ENCODE data around the gene NPTN.

Gene NPTN

DNA sequence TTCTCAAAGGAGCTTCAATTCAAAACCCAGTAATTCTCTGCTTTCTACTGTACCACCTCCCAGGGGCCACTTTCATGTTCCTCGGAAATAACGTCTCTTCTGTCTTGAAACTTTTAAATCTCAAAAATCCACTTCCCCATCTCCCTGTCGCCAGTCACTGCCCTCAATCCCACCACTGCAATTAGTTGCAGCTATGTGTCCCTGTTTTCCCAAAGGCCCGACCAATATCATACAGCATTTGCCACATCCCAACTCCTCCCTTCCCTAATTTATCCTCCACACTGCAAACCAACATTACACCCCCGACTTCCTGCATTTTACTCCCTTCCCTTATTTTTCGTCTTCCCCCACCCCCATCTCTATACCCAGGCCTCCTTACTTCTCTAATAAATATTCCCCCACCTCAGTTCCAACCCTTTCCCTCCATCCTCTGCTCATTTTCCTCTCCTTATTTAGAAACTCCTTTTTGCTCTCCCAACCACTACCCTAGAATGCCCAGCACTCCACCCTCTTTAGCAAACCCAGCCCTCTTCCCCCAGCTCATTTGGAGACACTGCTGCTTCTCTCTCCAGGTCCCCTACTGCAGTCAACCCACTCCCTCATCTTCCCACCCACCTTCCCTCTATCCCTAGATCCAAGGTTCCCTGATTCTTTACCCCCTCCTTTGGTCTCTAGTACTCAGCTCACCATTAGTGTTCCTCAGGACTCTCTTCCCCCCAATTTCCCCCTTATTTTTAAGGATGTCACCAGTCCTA, 1.1 kb downstream of the NPTN start:
- H3K27ac ChIP-seq (ENCODE audit: low read depth, low read length): peak overlapping the region; percentile 42; the same call in 1 of the 2 replicates
- H3K9me3 ChIP-seq (ENCODE audit: insufficient read depth, low read depth, low read length): no peaks in the 10 kb centered on the region
- H3K36me3 ChIP-seq (ENCODE audit: insufficient read depth, low read length): no peaks in the 10 kb centered on the region
- H3K27me3 ChIP-seq (ENCODE audit: insufficient read depth, low read length): no peaks in the 10 kb centered on the region
- peak overlapping the region; percentile 93 for H3K4me3 ChIP-seq (ENCODE audit: low read length)
- peaks cover 56% of the 10 kb centered on the region for H3K4me1 ChIP-seq (ENCODE audit: insufficient read depth, low read length)
- H3K9ac ChIP-seq (ENCODE audit: low read depth, low read length): peak overlapping the region; percentile 78
- whole genome bisulfite sequencing: 5% methylated on average over 6 of the region's 6 CpGs

DNA sequence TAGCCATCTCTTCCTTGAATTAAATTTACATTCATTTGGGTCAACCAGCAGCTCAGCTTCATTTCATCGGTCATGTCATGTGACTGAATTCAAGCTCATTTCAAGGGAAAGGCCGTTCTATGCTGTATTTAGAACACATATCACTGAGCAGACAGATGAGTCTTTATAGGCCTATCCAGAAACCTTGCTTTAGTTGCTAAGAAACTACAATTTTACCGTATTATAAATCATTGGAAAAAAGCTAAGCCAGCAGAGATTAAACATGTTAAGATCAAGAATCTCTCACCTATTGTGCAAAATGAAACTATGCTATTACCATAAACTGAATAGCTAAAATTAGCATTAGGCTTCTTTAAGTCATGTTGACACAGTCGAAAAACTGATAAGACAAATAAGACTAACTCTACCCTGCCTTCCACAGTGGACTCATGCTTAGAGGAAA, 2.2 kb downstream of the NPTN start:
- 57% methylated on average over 4 of the region's 4 CpGs for WGBS
- no peaks in the 10 kb centered on the region for H3K9me3 ChIP-seq (ENCODE audit: insufficient read depth, low read depth, low read length)
- H3K9ac ChIP-seq (ENCODE audit: low read depth, low read length): peak overlapping the region; percentile 6; the same call in 1 of the 2 replicates
- no peak overlapping the region for H3K27ac ChIP-seq (ENCODE audit: low read depth, low read length)
- H3K27me3 ChIP-seq (ENCODE audit: insufficient read depth, low read length): no peaks in the 10 kb centered on the region
- peak overlapping the region; percentile 93 for H3K4me3 ChIP-seq (ENCODE audit: low read length)
- no peaks in the 10 kb centered on the region for H3K36me3 ChIP-seq (ENCODE audit: insufficient read depth, low read length)
- H3K4me1 ChIP-seq (ENCODE audit: insufficient read depth, low read length): peaks cover 56% of the 10 kb centered on the region

DNA sequence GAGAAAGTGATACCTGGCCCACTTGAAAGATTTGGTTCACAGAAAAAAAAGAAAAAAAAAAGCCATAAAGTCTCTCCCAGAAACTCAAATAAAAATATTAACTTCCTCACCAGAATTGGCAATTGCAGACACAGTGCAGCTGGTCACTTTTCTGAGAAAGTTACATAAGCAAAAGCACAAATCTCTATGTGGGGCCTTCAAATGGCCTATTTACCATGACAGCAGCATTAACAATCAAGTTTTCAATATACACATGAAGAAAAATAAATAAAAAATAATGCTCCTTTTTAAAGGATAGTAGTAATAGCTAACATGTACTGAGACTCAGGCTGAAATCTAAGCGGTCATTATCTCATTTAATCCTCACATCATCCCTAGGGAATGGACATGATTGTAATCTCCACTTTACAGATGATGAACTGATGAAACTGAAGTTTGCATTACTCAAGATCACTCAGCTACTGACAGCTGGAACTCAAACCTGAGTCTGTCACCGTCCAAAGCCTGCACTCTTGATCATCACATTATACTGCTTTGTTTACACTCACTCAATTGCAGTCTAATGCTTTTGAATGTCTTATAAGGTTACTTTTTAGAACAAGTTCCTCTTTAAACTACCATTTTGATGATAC, 3.3 kb downstream of the NPTN start:
- Histone ChIP-seq H3K27ac (ENCODE audit: low read depth, low read length) (peak overlapping the region; percentile 16; the same call in 1 of the 2 replicates), H3K9ac (ENCODE audit: low read depth, low read length) (no peak overlapping the region), H3K27me3 (ENCODE audit: insufficient read depth, low read length) (no peaks in the 10 kb centered on the region), H3K4me1 (ENCODE audit: insufficient read depth, low read length) (peaks cover 62% of the 10 kb centered on the region), H3K9me3 (ENCODE audit: insufficient read depth, low read depth, low read length) (no peaks in the 10 kb centered on the region), H3K4me3 (ENCODE audit: low read length) (no peak overlapping the region), H3K36me3 (ENCODE audit: insufficient read depth, low read length) (no peaks in the 10 kb centered on the region)
- WGBS: 55% methylated on average over 2 of the region's 2 CpGs

DNA sequence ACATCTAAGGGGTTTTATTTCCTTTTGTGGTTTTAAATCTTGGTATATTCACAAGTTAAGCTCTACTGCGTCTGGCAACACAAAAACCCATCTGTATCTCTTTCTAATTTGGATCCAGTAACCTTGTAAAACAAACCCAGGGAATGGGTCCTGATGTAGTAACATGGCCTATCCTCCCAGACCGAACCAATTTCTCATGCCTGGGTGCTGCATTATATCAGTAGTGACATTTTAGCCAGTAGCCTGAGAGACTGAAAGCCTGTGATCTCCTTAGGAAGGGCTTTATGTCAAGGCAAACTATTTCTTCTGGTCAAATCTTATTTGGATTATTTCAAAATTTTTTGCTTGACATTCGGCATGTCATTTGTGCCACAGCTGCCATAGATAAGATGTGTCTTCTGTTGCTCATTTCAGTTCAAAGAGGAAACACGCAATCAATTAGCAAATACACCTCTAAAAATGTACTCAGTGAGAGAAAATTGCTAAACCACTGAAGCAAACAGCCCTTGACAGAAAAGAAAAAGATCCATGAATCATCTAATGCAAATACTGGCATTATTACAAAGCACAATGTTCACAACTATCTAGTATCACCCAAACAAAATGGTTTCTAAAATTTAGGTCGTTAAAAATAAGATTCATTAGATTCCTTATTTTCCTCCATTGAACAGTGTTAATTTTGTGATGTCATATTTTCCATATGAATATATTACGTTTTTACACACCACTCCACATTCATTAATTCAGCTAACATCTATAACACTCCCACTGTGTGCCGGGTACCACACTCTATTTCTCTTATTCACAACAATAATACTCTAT, 4.0 kb downstream of the NPTN start:
- H3K9me3 ChIP-seq (ENCODE audit: insufficient read depth, low read depth, low read length): no peaks in the 10 kb centered on the region
- no peak overlapping the region for H3K27ac ChIP-seq (ENCODE audit: low read depth, low read length)
- H3K4me3 ChIP-seq (ENCODE audit: low read length): no peak overlapping the region
- no peak overlapping the region for H3K9ac ChIP-seq (ENCODE audit: low read depth, low read length)
- WGBS: 84% methylated on average over 7 of the region's 7 CpGs
- peaks cover 68% of the 10 kb centered on the region for H3K4me1 ChIP-seq (ENCODE audit: insufficient read depth, low read length)
- no peaks in the 10 kb centered on the region for H3K27me3 ChIP-seq (ENCODE audit: insufficient read depth, low read length)
- H3K36me3 ChIP-seq (ENCODE audit: insufficient read depth, low read length): no peaks in the 10 kb centered on the region

DNA sequence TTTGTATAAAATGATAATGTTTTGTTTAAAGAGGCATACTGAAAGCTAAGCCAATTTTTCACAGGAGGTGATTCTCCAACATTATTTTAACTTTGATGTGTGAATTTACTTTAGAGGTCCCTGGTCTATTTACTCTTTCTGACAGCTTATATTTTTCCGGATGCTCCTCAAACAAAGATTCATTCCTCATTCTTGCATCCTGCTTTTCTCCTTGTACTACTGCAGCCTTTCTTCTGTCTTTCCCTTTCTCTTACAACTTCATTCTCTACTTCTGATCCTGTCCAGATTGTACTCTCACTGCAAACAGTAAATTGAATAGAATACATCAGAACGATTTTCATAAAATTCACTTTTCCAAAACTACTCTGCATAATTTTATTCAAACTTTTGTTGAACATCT, 5.1 kb downstream of the NPTN start:
- H3K4me1 ChIP-seq (ENCODE audit: insufficient read depth, low read length): peaks cover 70% of the 10 kb centered on the region
- 92% methylated on average over 2 of the region's 2 CpGs for WGBS
- H3K9ac ChIP-seq (ENCODE audit: low read depth, low read length): no peak overlapping the region

DNA sequence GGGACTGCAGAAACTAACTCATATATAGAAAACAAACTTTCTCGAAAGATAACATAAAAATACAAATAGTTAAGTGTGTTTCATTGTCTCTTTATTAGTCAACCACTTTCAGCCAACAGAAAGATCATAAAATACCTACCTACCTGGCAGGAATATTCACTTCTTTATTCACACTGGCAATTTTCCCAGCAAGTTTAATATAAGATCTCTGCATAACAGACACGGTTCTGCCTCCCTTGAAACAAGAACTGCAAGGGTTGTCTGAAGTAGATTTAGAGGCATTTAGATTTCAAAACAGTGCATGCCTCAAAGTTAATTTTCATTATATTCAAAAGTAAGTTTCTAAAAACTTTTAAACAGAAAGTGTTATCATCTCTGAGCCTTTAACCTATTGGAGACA, 7.1 kb downstream of the NPTN start:
- H3K27ac ChIP-seq (ENCODE audit: low read depth, low read length): no peak overlapping the region
- H3K27me3 ChIP-seq (ENCODE audit: insufficient read depth, low read length): no peaks in the 10 kb centered on the region
- peaks cover 81% of the 10 kb centered on the region for H3K4me1 ChIP-seq (ENCODE audit: insufficient read depth, low read length)
- no peaks in the 10 kb centered on the region for H3K36me3 ChIP-seq (ENCODE audit: insufficient read depth, low read length)
- no peaks in the 10 kb centered on the region for H3K9me3 ChIP-seq (ENCODE audit: insufficient read depth, low read depth, low read length)
- no peak overlapping the region for H3K4me3 ChIP-seq (ENCODE audit: low read length)
- H3K9ac ChIP-seq (ENCODE audit: low read depth, low read length): no peak overlapping the region
- 85% methylated on average over 1 of the region's 2 CpGs for WGBS

More for the DNA sequence above, 5.1 kb downstream of the NPTN start:
- H3K36me3 ChIP-seq (ENCODE audit: insufficient read depth, low read length): no peaks in the 10 kb centered on the region
- H3K27me3 ChIP-seq (ENCODE audit: insufficient read depth, low read length): no peaks in the 10 kb centered on the region
- no peak overlapping the region for H3K4me3 ChIP-seq (ENCODE audit: low read length)
- no peak overlapping the region for H3K27ac ChIP-seq (ENCODE audit: low read depth, low read length)
- H3K9me3 ChIP-seq (ENCODE audit: insufficient read depth, low read depth, low read length): no peaks in the 10 kb centered on the region

DNA sequence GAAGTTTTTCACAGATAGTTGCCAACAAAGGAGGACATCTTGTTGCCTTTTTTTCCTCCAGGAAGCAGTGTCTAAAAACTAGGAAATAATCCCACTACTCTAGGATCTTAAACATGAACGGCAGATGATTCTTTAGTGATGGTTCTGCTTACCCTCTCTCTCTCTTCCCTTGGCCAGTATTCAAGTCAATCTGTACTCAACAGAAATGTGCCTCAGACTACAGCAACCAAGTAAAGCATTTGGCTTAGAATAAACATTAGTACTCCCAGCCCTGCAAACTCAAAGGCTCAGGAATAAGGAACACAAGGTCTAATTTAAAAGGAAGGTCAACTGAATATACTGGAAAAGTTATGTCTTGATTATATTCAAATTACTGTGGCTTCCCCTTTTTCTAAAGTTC, 8.7 kb downstream of the NPTN start:
- H3K9me3 ChIP-seq (ENCODE audit: insufficient read depth, low read depth, low read length): no peaks in the 10 kb centered on the region
- H3K27ac ChIP-seq (ENCODE audit: low read depth, low read length): no peak overlapping the region
- WGBS: 89% methylated on average over 1 of the region's 1 CpG
- H3K27me3 ChIP-seq (ENCODE audit: insufficient read depth, low read length): no peaks in the 10 kb centered on the region
- no peak overlapping the region for H3K9ac ChIP-seq (ENCODE audit: low read depth, low read length)
- H3K36me3 ChIP-seq (ENCODE audit: insufficient read depth, low read length): no peaks in the 10 kb centered on the region
- H3K4me3 ChIP-seq (ENCODE audit: low read length): no peak overlapping the region
- H3K4me1 ChIP-seq (ENCODE audit: insufficient read depth, low read length): peaks cover 80% of the 10 kb centered on the region

DNA sequence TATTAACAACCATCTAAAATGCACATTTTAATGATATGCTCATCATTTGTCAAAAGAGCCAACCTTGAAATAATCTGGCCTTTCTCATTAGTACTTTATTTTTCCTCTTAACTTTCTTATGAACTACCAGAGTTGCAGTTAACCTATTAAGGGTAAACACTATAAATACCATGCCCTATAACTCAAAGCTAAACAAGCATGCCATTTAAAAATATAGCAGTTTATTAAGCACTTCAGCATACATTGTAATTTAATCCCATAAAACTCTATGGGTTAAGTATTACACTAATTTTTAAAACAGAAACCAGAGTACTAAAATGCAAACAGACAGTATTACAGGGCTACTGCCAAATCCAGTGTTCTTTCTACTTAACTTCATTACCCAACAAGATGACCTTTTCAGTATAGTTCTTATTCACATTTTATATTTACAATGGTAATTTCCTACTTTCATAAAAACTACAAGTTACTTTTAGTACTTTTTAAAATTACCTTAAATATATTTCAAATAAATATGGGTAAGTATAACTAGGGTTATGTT, 11.8 kb downstream of the NPTN start:
- no peaks in the 10 kb centered on the region for H3K36me3 ChIP-seq (ENCODE audit: insufficient read depth, low read length)
- no peak overlapping the region for H3K4me3 ChIP-seq (ENCODE audit: low read length)
- H3K9ac ChIP-seq (ENCODE audit: low read depth, low read length): no peak overlapping the region
- H3K4me1 ChIP-seq (ENCODE audit: insufficient read depth, low read length): peaks cover 82% of the 10 kb centered on the region
- H3K27ac ChIP-seq (ENCODE audit: low read depth, low read length): no peak overlapping the region
- no peaks in the 10 kb centered on the region for H3K9me3 ChIP-seq (ENCODE audit: insufficient read depth, low read depth, low read length)
- H3K27me3 ChIP-seq (ENCODE audit: insufficient read depth, low read length): no peaks in the 10 kb centered on the region

DNA sequence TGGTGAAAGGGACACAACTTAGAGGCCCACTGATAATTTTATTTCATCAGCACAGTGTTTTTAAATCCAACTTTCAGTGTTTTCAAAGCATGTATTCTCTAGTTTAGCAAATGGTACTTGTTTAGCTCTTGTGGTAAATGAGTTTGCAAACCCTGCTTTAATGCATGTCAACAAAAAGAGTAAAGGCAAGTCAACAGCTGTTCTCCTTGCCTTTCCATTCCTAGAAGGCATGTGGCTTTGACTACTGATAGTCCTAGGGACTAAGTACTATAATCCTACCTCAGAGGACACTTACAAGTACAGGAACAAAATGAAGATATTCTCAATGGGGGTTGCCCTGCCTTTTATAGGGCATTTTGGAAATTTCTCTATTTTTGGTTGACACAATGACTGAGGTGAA, 13.1 kb downstream of the NPTN start:
- H3K9ac ChIP-seq (ENCODE audit: low read depth, low read length): no peak overlapping the region
- peaks cover 77% of the 10 kb centered on the region for H3K4me1 ChIP-seq (ENCODE audit: insufficient read depth, low read length)
- no peaks in the 10 kb centered on the region for H3K36me3 ChIP-seq (ENCODE audit: insufficient read depth, low read length)
- H3K4me3 ChIP-seq (ENCODE audit: low read length): no peak overlapping the region
- no peaks in the 10 kb centered on the region for H3K27me3 ChIP-seq (ENCODE audit: insufficient read depth, low read length)
- no peak overlapping the region for H3K27ac ChIP-seq (ENCODE audit: low read depth, low read length)
- no peaks in the 10 kb centered on the region for H3K9me3 ChIP-seq (ENCODE audit: insufficient read depth, low read depth, low read length)

DNA sequence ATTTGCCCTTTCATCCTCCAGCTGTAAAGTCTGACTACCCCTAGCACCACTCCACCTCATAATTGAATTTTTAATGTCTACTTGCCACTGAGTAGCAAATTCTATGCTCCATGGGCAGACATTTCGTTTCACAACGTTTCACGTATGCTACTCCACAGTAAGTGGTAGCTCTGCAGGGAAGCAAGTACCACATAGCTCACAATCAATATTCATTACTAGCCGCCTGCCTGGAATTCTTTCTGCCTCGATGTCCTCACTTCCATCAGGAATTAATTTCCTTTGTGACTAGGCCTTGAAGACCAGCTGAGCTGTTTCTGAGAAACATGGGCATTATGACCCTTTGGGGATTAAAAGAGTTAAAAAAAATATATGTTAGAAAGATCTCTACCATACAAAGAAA, 15.3 kb downstream of the NPTN start:
- H3K27ac ChIP-seq (ENCODE audit: low read depth, low read length): peak overlapping the region; percentile 25
- whole genome bisulfite sequencing: 39% methylated on average over 5 of the region's 5 CpGs
- H3K9ac ChIP-seq (ENCODE audit: low read depth, low read length): no peak overlapping the region
- H3K9me3 ChIP-seq (ENCODE audit: insufficient read depth, low read depth, low read length): no peaks in the 10 kb centered on the region
- H3K4me3 ChIP-seq (ENCODE audit: low read length): no peak overlapping the region
- H3K27me3 ChIP-seq (ENCODE audit: insufficient read depth, low read length): no peaks in the 10 kb centered on the region
- H3K4me1 ChIP-seq (ENCODE audit: insufficient read depth, low read length): peaks cover 56% of the 10 kb centered on the region
- no peaks in the 10 kb centered on the region for H3K36me3 ChIP-seq (ENCODE audit: insufficient read depth, low read length)

DNA sequence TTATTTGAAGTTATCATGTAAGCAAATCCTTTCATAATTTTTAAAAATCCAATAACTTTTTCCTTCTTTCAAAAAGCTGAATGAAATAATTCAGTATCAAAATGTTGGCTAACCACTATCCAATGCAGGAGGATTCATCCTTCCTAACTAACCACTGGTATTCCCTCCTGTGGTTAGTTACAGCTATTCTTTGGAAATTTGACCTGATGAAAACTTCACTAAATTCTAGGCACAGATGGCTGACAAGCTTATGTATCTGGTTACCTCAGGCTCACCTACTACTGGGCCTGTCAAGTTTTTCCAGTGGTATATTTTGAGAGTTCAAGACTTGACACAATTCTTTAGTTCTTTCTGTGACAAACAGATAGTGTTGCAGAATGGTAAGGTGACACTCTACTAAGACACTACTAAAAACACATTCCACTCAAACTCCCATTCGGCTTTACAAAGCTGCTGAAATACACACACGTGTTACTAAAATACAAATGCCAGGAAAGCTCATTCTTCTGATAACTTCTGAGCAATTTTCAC, 15.8 kb downstream of the NPTN start:
- H3K9me3 ChIP-seq (ENCODE audit: insufficient read depth, low read depth, low read length): no peaks in the 10 kb centered on the region
- H3K4me3 ChIP-seq (ENCODE audit: low read length): no peak overlapping the region
- no peaks in the 10 kb centered on the region for H3K36me3 ChIP-seq (ENCODE audit: insufficient read depth, low read length)
- no peaks in the 10 kb centered on the region for H3K27me3 ChIP-seq (ENCODE audit: insufficient read depth, low read length)
- peak overlapping the region; percentile 25 for H3K27ac ChIP-seq (ENCODE audit: low read depth, low read length)
- peaks cover 51% of the 10 kb centered on the region for H3K4me1 ChIP-seq (ENCODE audit: insufficient read depth, low read length)
- 71% methylated on average over 2 of the region's 2 CpGs for WGBS
- H3K9ac ChIP-seq (ENCODE audit: low read depth, low read length): 0 out of 2 replicates have a peak overlapping the region, but pooled peaks have one; percentile 7

Measured in HUES64 (cell line).